ENCODE measurements around the gene KCNK5.

KCNK5 gene

GRCh38 chr6:39239527-39240154, 10.4 kb upstream of the KCNK5 start:
- DNase-seq = no peak

GRCh38 chr6:39236742-39237141, 7.5 kb upstream of the KCNK5 start:
- DNase-seq = no peak

GRCh38 chr6:39233333-39233732, 4.1 kb upstream of the KCNK5 start:
- no peak for DNase-seq

GRCh38 chr6:39231521-39232243, 2.4 kb upstream of the KCNK5 start:
- no peak for DNase-seq

GRCh38 chr6:39230654-39231035, 1.4 kb upstream of the KCNK5 start:
- no peak for DNase-seq

- no peak for DNase-seq
Observed at GRCh38 chr6:39228111-39228971, 934 bp downstream of the KCNK5 start.

GRCh38 chr6:39227476-39227875, 1.8 kb downstream of the KCNK5 start:
- DNase-seq = no peak

- DNase-seq = no peak
Observed at GRCh38 chr6:39226639-39227329, 2.5 kb downstream of the KCNK5 start.

GRCh38 chr6:39225946-39226437, 3.3 kb downstream of the KCNK5 start:
- DNase-seq = no peak

GRCh38 chr6:39225543-39225942, 3.7 kb downstream of the KCNK5 start:
- DNase-seq = no peak

GRCh38 chr6:39224523-39225182, 4.6 kb downstream of the KCNK5 start:
- DNase-seq = no peak

GRCh38 chr6:39224011-39224410, 5.3 kb downstream of the KCNK5 start:
- DNase-seq = no peak

GRCh38 chr6:39223555-39223954, 5.7 kb downstream of the KCNK5 start:
- no peak for DNase-seq

- DNase-seq = no peak
Observed at GRCh38 chr6:39223061-39223460, 6.2 kb downstream of the KCNK5 start.

GRCh38 chr6:39221779-39222641, 7.3 kb downstream of the KCNK5 start:
- no peak for DNase-seq

- DNase-seq = no peak
Observed at GRCh38 chr6:39221115-39221514, 8.2 kb downstream of the KCNK5 start.

GRCh38 chr6:39218868-39219567, 10.3 kb downstream of the KCNK5 start:
- DNase-seq = no peak

- DNase-seq = no peak
Observed at GRCh38 chr6:39217177-39217864, 12.0 kb downstream of the KCNK5 start.

GRCh38 chr6:39215640-39216158, 13.6 kb downstream of the KCNK5 start:
- no peak for DNase-seq

Data from DMS153 (cell line).